IMR-90 (cell line): ENCODE data around the gene CHD2. TPM values are rescaled to one million over a fixed set of nuclear protein-coding genes. Genes with fewer than 3 reads are reported as not detected.

Experiments
- ATAC-seq: fragments of 200-7000 bp; cut with Tn5 transposase; 2 replicates; pipeline ENCODE4 v1.9.1; 2020; ENCODE audit warnings: low read depth, mild to moderate bottlenecking, moderate library complexity
- BruUV-seq: library from RNA; stranded (reverse); fragments of 400-500 nt; replicated peaks from 2 replicates; lab custom pipeline; 2021; lab: Mats Ljungman, UMichigan
- CTCF ChIA-PET: fragments of 300-600 bp; formaldehyde crosslinking; extraction: SDS; loops from one replicate; lab custom pipeline; 2021; ENCODE audit warnings: antibody characterized with exemption; lab: Yijun Ruan, JAX
- POLR2A ChIA-PET: fragments of 300-600 bp; sonication (Branson Sonifier 250); formaldehyde crosslinking; loops from one replicate; lab custom pipeline; 2022; ENCODE audit warnings: antibody characterized with exemption; ENCODE audit not compliant: unreplicated experiment; lab: Charles Lee
- DNase-seq: peaks from one replicate; pipeline ENCODE4 v3.0.0; 2013
- H2AFZ ChIP-seq: replicated peaks from 2 replicates; pipeline ENCODE3; 2013; ENCODE audit warnings: low read length, mild to moderate bottlenecking; ENCODE audit not compliant: poor library complexity
- H2AK5ac ChIP-seq: 2 replicates; pipeline ENCODE4 v1.6.1; 2013; ENCODE audit warnings: low read depth, low read length, inconsistent platforms
- H2AK9ac ChIP-seq: replicated peaks from 2 replicates; pipeline ENCODE3; 2013; ENCODE audit warnings: mild to moderate bottlenecking, low read depth, low read length, moderate library complexity; ENCODE audit not compliant: poor library complexity
- H2BK120ac ChIP-seq: 2 replicates; pipeline ENCODE4 v1.6.1; 2013; ENCODE audit warnings: low read depth, low read length, inconsistent platforms
- H2BK15ac ChIP-seq: 3 replicates; pipeline ENCODE4 v1.6.1; 2013; ENCODE audit warnings: low read depth, low read length, inconsistent platforms
- H2BK20ac ChIP-seq: 2 replicates; pipeline ENCODE4 v1.6.1; 2013; ENCODE audit warnings: low read depth, mild to moderate bottlenecking, inconsistent platforms, low read length, moderate library complexity
- H2BK5ac ChIP-seq: 2 replicates; pipeline ENCODE4 v1.6.1; 2013; ENCODE audit warnings: mild to moderate bottlenecking, low read depth, low read length, inconsistent platforms; ENCODE audit not compliant: poor library complexity, severe bottlenecking
- H3K14ac ChIP-seq: replicated peaks from 2 replicates; pipeline ENCODE4 v1.6.1; 2013; ENCODE audit warnings: low read depth, low read length, inconsistent platforms
- H3K18ac ChIP-seq: 2 replicates; pipeline ENCODE4 v1.6.1; 2013; ENCODE audit warnings: low read depth, low read length, control low read depth
- H3K23ac ChIP-seq: 2 replicates; pipeline ENCODE4 v1.6.1; 2013; ENCODE audit warnings: low read depth, low read length, inconsistent platforms
- H3K27ac ChIP-seq: 2 replicates; pipeline ENCODE4 v1.5.1; 2013; ENCODE audit warnings: mild to moderate bottlenecking, control low read depth, low read length; ENCODE audit not compliant: insufficient read depth
- H3K27me3 ChIP-seq: 2 replicates; pipeline ENCODE4 v1.6.1; 2013; ENCODE audit warnings: low read length; ENCODE audit not compliant: control insufficient read depth, insufficient read depth
- H3K36me3 ChIP-seq: 2 replicates; pipeline ENCODE4 v1.6.1; 2013; ENCODE audit warnings: low read length, mixed read lengths; ENCODE audit not compliant: control insufficient read depth, insufficient read depth
- H3K4ac ChIP-seq: 2 replicates; pipeline ENCODE4 v1.6.1; 2013; ENCODE audit warnings: low read depth, low read length, inconsistent platforms
- H3K4me1 ChIP-seq: 2 replicates; pipeline ENCODE4 v1.6.1; 2013; ENCODE audit warnings: low read length, mixed read lengths; ENCODE audit not compliant: control insufficient read depth, insufficient read depth
- H3K4me2 ChIP-seq: 2 replicates; pipeline ENCODE4 v1.6.1; 2013; ENCODE audit warnings: low read depth, mild to moderate bottlenecking, control low read depth, low read length, moderate library complexity
- H3K4me3 ChIP-seq: 2 replicates; pipeline ENCODE4 v1.5.1; 2013; ENCODE audit warnings: low read depth, mild to moderate bottlenecking, control low read depth, low read length, moderate library complexity; ENCODE audit not compliant: insufficient read depth
- H3K56ac ChIP-seq: 2 replicates; pipeline ENCODE4 v1.6.1; 2013; ENCODE audit warnings: low read length, inconsistent platforms; ENCODE audit not compliant: insufficient read depth; ENCODE audit errors: extremely low read depth
- H3K79me1 ChIP-seq, 2 experiments: 2 replicates each; pipeline ENCODE4 v1.6.1; 2013; ENCODE audit warnings: low read length in 2 of 2, inconsistent platforms in 1 of 2, low read depth in 1 of 2
- H3K9ac ChIP-seq: 2 replicates; pipeline ENCODE4 v1.6.1; 2013; ENCODE audit warnings: low read depth, low read length, control low read depth
- H3K9me1 ChIP-seq: 2 replicates; pipeline ENCODE4 v1.6.1; 2013; ENCODE audit warnings: low read length, inconsistent platforms; ENCODE audit not compliant: insufficient read depth
- H3K9me3 ChIP-seq: 2 replicates; pipeline ENCODE4 v1.6.1; 2013; ENCODE audit warnings: low read length; ENCODE audit not compliant: control insufficient read depth, insufficient read depth
- H4K20me1 ChIP-seq: 2 replicates; pipeline ENCODE4 v1.6.1; 2013; ENCODE audit warnings: low read length, inconsistent platforms; ENCODE audit not compliant: insufficient read depth
- H4K5ac ChIP-seq: 2 replicates; pipeline ENCODE4 v1.6.1; 2013; ENCODE audit warnings: mild to moderate bottlenecking, low read depth, low read length, control low read depth
- H4K8ac ChIP-seq, 2 experiments: 2 replicates each; pipeline ENCODE4 v1.6.1; 2013; ENCODE audit warnings: low read depth in 2 of 2, low read length in 2 of 2, control low read depth in 1 of 2, inconsistent platforms in 1 of 2
- H4K91ac ChIP-seq: 2 replicates; pipeline ENCODE4 v1.6.1; 2013; ENCODE audit warnings: low read depth, low read length, inconsistent platforms; ENCODE audit not compliant: insufficient read depth
- MAZ ChIP-seq: IDR thresholded peaks from 2 replicates; pipeline ENCODE4 v1.6.1; 2012; ENCODE audit warnings: low read depth, mild to moderate bottlenecking, low read length, improper control_type of control experiment, moderate library complexity, borderline replicate concordance
- RAD21 ChIP-seq: IDR thresholded peaks from 2 replicates; pipeline ENCODE4 v1.6.1; 2012; ENCODE audit warnings: low read length, improper control_type of control experiment
- WGBS, 2 experiments: methylation state at CpG; one replicate each; pipeline versions ENCODE4 v1.1.5 to v1.1.7; 2013; ENCODE audit warnings: missing lambda C conversion rate in 2 of 2; ENCODE audit not compliant: insufficient read length in 1 of 2; ENCODE audit errors: extremely low coverage in 2 of 2; 5-methylcytosine and 5-hydroxymethylcytosine counted together
- dilution Hi-C: fragments of 300-500 bp; cut with HindIII; formaldehyde crosslinking; loops from one replicate; pipeline ENCODE4 v1.14.3; 2018; ENCODE audit warnings: low sequenced_read_pairs; ENCODE audit not compliant: unreplicated experiment
- in situ Hi-C: fragments of 300-500 bp; cut with MboI; formaldehyde crosslinking; loops from 3 replicates; pipeline ENCODE4 v1.14.3; 2019; ENCODE audit warnings: low sequenced_read_pairs, inconsistent platforms, mixed read lengths
- intact Hi-C: fragments of 100-400 bp; cut with micrococcal nuclease; formaldehyde crosslinking; loops from 2 replicates; pipeline ENCODE4 v1.10.0; 2022
- polyA plus RNA-seq, 3 experiments: library from polyadenylated mRNA; depleted of rRNA; stranded (reverse); fragments of >200 nt; gene quantifications; 2 replicates each; pipeline ENCODE4 v1.2.3, GENCODE V29; 2012; ENCODE audit warnings: low replicate concordance in 1 of 3
- total RNA-seq: library from RNA; depleted of rRNA; stranded (reverse); fragments of >200 nt; gene quantifications from 2 replicates; pipeline ENCODE4 v1.2.3, GENCODE V29; 2012

The CHD2 gene
- total and polyA plus RNA-seq, 2 of the 4 experiments (the other 2 are of a cell fraction), result 44.9 to 64.7 TPM

- Histone ChIP-seq H4K8ac (no peak overlapping the region), H3K36me3 (peaks cover 27% of the 10 kb centered on the region), H3K56ac (no peak overlapping the region), H2BK15ac (no peak overlapping the region), H2AK5ac (no peak overlapping the region), H3K4ac (no peak overlapping the region), H3K4me3 (no peak overlapping the region), H3K9me1 (no peaks in the 10 kb centered on the region), H3K27me3 (no peaks in the 10 kb centered on the region), H3K79me1 (peaks cover 0 to 5% of the 10 kb centered on the region in 2 experiments; a peak in 1 of 4 replicates), H2BK120ac (no peak overlapping the region), H3K4me1 (peaks cover 3% of the 10 kb centered on the region; the same call in 1 of the 2 replicates), H4K20me1 (peaks cover 22% of the 10 kb centered on the region), H4K5ac (no peak overlapping the region), H2AFZ (no peak overlapping the region), H2BK20ac (no peak overlapping the region), H2BK5ac (no peak overlapping the region), H3K14ac (no peak overlapping the region), H3K27ac (no peak overlapping the region), H3K18ac (no peak overlapping the region), H4K91ac (no peak overlapping the region), H3K9me3 (no peaks in the 10 kb centered on the region), H3K9ac (no peak overlapping the region), H3K4me2 (peak overlapping the region; percentile 19; the same call in 1 of the 2 replicates), H3K23ac (no peak overlapping the region), H2AK9ac (no peak overlapping the region)
- intact Hi-C loops, result no loop called here
- CTCF ChIA-PET, result interaction anchor here (1.2 to 1.6 kb wide), 2 partner anchors 17 to 90 kb away, joined by 4 to 7 read pairs; no protein-coding TSS in a partner anchor
- no TSS peak for BruUV-seq
- ATAC-seq (no peak), DNase-seq (no peak)
- POLR2A ChIA-PET, result interaction anchor here (0.9 to 3.2 kb wide), 5 partner anchors 10 to 97 kb away, joined by 3 to 25 read pairs (median 4); no protein-coding TSS in a partner anchor
- TF ChIP-seq MAZ (no peak), RAD21 (no peak)
- in situ Hi-C loops, result no loop called here
- dilution Hi-C loops, result no loop called here
- 100% methylated on average over 1 of the region's 5 CpGs for WGBS, 2 experiments
Observed at GRCh38 chr15:92898988-92899582, 1.0 kb upstream of the CHD2 start.
